ENCODE data around the gene MST1R.

Gene MST1R

DNA sequence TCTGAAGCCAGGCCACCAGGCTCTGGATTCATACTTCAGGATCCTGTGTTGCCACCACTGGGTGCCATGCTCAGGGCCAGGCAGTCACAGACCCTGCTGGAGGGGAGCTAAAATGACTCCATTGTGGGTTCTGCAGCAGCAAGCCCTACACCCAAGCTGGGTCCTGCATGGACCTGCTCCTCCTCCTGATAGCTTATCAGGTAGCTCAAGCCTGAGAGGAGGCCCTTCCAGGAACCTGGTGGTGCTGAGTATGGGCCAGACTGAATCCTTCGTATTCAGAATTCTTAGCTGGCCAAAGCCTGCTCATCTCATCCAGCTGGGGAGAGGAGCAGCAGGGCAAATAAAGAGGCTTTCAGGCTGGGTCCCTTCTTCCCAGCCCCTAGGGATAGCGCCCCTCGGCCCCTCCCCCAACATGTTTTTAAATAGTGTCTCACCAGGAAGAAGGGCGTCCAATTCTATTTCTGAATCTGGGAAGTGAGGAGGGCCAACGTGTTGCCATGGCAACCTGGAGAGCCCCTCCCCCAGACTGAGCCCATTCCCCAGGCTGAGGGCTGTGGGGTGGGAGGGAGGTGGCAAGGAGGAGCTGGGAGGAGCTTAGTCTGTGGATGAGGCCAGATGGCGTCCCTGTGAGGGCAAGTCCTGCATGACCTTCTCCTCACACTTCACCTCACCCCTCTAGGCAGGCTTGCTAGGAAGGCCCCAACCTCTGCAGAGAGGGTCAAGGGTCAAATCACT, 22.9 kb downstream of the MST1R start:
- H3K9ac ChIP-seq (ENCODE audit: low read length in 5 of 5) = no peak overlapping the region
- peaks cover 0 to 24% (median 13%) of the 10 kb centered on the region in 5 donors for H3K4me1 ChIP-seq (ENCODE audit: control insufficient read depth in 5 of 5, insufficient read depth in 5 of 5, low read length in 5 of 5)
- H3K9me3 ChIP-seq (ENCODE audit: control insufficient read depth in 5 of 5, low read length in 5 of 5) = no peaks in the 10 kb centered on the region
- H3K36me3 ChIP-seq (ENCODE audit: control insufficient read depth in 5 of 5, insufficient read depth in 5 of 5, low read length in 5 of 5) = no peaks in the 10 kb centered on the region
- peaks cover 0 to 9% (median 0%) of the 10 kb centered on the region in 5 donors for H3K27me3 ChIP-seq (ENCODE audit: control insufficient read depth in 5 of 5, insufficient read depth in 4 of 5, low read length in 5 of 5)
- H3K27ac ChIP-seq (ENCODE audit: low read depth, low read length) = no peak overlapping the region
- H3K4me3 ChIP-seq (ENCODE audit: low read depth in 1 of 5, low read length in 5 of 5) = no peak overlapping the region

DNA sequence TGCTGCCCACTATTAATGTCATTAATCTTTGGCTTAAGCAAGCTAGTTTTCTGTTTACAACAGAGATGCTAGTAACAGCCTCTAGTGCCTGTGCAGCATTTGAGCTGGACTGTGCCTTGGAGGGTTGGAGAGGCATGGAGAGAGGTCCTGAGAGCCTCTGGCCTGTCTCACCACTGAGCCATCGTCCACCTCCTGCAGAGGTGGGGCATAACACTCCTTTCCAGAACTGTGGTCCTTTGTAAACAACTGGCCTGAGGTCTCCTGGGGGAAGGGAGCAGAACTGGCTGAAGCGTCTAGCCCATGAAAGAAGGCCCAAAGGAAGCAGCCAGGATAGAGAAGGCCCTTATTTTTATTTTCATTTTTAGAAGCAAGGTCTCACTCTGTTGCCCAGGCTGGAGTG, 24.0 kb downstream of the MST1R start:
- Histone ChIP-seq H3K4me3 (ENCODE audit: low read depth in 1 of 5, low read length in 5 of 5) (no peak overlapping the region), H3K27me3 (ENCODE audit: control insufficient read depth in 5 of 5, insufficient read depth in 4 of 5, low read length in 5 of 5) (peaks cover 0 to 9% (median 0%) of the 10 kb centered on the region in 5 donors), H3K4me1 (ENCODE audit: control insufficient read depth in 5 of 5, insufficient read depth in 5 of 5, low read length in 5 of 5) (peaks cover 0 to 24% (median 13%) of the 10 kb centered on the region in 5 donors), H3K9me3 (ENCODE audit: control insufficient read depth in 5 of 5, low read length in 5 of 5) (no peaks in the 10 kb centered on the region), H3K9ac (ENCODE audit: low read length in 5 of 5) (no peak overlapping the region), H3K36me3 (ENCODE audit: control insufficient read depth in 5 of 5, insufficient read depth in 5 of 5, low read length in 5 of 5) (no peaks in the 10 kb centered on the region), H3K27ac (ENCODE audit: low read depth, low read length) (no peak overlapping the region)

DNA sequence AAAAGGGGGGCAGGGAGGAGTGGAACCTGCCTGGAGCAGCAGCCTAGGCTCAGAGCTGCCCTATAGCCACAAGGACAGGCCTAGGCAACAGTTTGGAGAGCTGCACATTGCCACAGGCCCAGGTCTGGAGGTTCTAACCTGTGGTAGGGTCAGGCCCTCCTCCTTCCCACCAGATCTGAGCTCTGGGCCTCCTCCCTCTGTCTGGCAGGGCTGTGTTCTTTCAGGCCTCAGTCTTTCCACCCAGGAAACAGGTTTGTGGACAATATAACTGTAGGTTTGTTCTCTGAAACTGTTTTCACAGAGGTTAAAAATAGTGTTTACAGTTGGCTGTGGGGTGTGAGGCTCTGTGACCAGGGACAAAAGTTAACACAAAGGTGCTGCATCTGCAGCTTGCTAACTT, 25.0 kb downstream of the MST1R start:
- Histone ChIP-seq H3K27ac (ENCODE audit: low read depth, low read length) (no peak overlapping the region), H3K4me3 (ENCODE audit: low read depth in 1 of 5, low read length in 5 of 5) (no peak overlapping the region), H3K27me3 (ENCODE audit: control insufficient read depth in 5 of 5, insufficient read depth in 4 of 5, low read length in 5 of 5) (peaks cover 0 to 9% (median 0%) of the 10 kb centered on the region in 5 donors), H3K4me1 (ENCODE audit: control insufficient read depth in 5 of 5, insufficient read depth in 5 of 5, low read length in 5 of 5) (peaks cover 0 to 24% (median 13%) of the 10 kb centered on the region in 5 donors), H3K9ac (ENCODE audit: low read length in 5 of 5) (no peak overlapping the region), H3K9me3 (ENCODE audit: control insufficient read depth in 5 of 5, low read length in 5 of 5) (no peaks in the 10 kb centered on the region), H3K36me3 (ENCODE audit: control insufficient read depth in 5 of 5, insufficient read depth in 5 of 5, low read length in 5 of 5) (no peaks in the 10 kb centered on the region)

DNA sequence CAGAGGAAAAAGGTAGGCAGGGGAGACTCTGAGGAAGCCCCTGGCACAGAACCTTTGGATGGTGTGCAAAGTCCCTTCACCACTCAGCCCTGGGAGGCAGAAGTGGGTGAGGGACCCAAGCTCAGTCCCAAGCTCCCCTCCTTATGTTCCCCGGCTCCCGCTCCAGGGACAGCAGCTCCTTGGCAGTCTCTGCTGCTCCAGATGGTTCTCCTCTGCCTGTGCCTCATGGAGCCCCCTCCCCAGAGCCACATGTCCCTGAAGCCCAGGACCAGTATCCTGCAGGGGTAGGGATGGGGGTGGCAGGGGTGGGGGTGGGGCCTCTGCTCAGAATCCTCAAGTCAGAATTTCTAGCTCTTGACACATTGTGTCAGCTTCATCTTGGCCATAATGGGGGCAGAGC, 26.0 kb downstream of the MST1R start:
- H3K27me3 ChIP-seq (ENCODE audit: control insufficient read depth in 5 of 5, insufficient read depth in 4 of 5, low read length in 5 of 5) = peaks cover 0 to 9% (median 0%) of the 10 kb centered on the region in 5 donors
- no peaks in the 10 kb centered on the region for H3K36me3 ChIP-seq (ENCODE audit: control insufficient read depth in 5 of 5, insufficient read depth in 5 of 5, low read length in 5 of 5)
- H3K27ac ChIP-seq (ENCODE audit: low read depth, low read length) = no peak overlapping the region
- H3K9me3 ChIP-seq (ENCODE audit: control insufficient read depth in 5 of 5, low read length in 5 of 5) = no peaks in the 10 kb centered on the region
- H3K4me3 ChIP-seq (ENCODE audit: low read depth in 1 of 5, low read length in 5 of 5) = no peak overlapping the region
- peaks cover 0 to 23% (median 11%) of the 10 kb centered on the region in 5 donors for H3K4me1 ChIP-seq (ENCODE audit: control insufficient read depth in 5 of 5, insufficient read depth in 5 of 5, low read length in 5 of 5)
- H3K9ac ChIP-seq (ENCODE audit: low read length in 5 of 5) = no peak overlapping the region

DNA sequence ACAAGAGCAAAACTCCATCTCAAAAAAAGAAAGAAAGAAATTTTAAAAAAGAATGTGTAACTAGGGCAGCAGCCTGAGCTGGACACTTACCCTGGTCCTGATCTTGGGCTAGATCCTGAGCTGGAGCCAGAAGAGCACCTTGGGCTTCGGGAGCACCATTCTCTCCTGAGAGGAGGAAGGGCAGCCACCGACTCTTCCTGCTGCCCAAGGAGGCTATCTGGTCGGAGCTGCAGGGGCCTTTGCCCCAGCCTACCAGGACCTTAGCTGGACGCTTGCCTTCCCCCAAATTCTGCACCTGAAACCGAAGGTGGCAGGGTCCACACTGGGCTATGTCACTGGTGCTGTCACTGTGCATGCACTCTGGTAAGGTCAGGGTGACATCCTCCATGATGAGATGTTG, 27.1 kb downstream of the MST1R start:
- H3K4me3 ChIP-seq (ENCODE audit: low read depth in 1 of 5, low read length in 5 of 5) = no peak overlapping the region
- no peaks in the 10 kb centered on the region for H3K9me3 ChIP-seq (ENCODE audit: control insufficient read depth in 5 of 5, low read length in 5 of 5)
- no peak overlapping the region for H3K9ac ChIP-seq (ENCODE audit: low read length in 5 of 5)
- H3K36me3 ChIP-seq (ENCODE audit: control insufficient read depth in 5 of 5, insufficient read depth in 5 of 5, low read length in 5 of 5) = no peaks in the 10 kb centered on the region
- H3K27me3 ChIP-seq (ENCODE audit: control insufficient read depth in 5 of 5, insufficient read depth in 4 of 5, low read length in 5 of 5) = peaks cover 0 to 7% (median 3%) of the 10 kb centered on the region in 5 donors
- H3K27ac ChIP-seq (ENCODE audit: low read depth, low read length) = no peak overlapping the region
- H3K4me1 ChIP-seq (ENCODE audit: control insufficient read depth in 5 of 5, insufficient read depth in 5 of 5, low read length in 5 of 5) = peaks cover 0 to 12% (median under 1%) of the 10 kb centered on the region in 5 donors

DNA sequence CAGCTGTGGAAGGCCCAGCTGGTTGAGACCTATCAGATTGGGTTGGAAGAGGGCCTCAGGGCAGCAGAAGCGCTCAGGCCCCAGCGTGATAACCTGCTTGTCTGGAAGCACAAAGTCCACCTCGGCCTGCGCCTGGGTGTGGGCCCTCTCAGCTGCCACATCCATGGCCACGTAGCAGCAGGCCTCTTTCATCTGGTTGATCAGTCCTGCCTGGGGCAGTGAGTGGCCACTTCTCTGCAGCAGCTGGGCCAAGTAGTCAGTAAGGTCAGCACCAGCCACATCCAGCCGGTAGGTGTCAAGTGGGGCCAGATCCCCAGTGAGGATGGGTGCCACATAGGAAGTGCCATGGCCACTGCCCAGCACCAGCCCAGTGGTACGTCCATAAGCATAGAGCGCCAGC, 30.1 kb downstream of the MST1R start:
- Histone ChIP-seq H3K36me3 (ENCODE audit: control insufficient read depth in 5 of 5, insufficient read depth in 5 of 5, low read length in 5 of 5) (no peaks in the 10 kb centered on the region), H3K9ac (ENCODE audit: low read length in 5 of 5) (no peak overlapping the region), H3K4me1 (ENCODE audit: control insufficient read depth in 5 of 5, insufficient read depth in 5 of 5, low read length in 5 of 5) (peaks cover 0 to 10% (median 9%) of the 10 kb centered on the region in 5 donors), H3K9me3 (ENCODE audit: control insufficient read depth in 5 of 5, low read length in 5 of 5) (no peaks in the 10 kb centered on the region), H3K27ac (ENCODE audit: low read depth, low read length) (no peak overlapping the region), H3K4me3 (ENCODE audit: low read depth in 1 of 5, low read length in 5 of 5) (no peak overlapping the region), H3K27me3 (ENCODE audit: control insufficient read depth in 5 of 5, insufficient read depth in 4 of 5, low read length in 5 of 5) (peaks cover 4 to 28% (median 20%) of the 10 kb centered on the region in 5 donors)

DNA sequence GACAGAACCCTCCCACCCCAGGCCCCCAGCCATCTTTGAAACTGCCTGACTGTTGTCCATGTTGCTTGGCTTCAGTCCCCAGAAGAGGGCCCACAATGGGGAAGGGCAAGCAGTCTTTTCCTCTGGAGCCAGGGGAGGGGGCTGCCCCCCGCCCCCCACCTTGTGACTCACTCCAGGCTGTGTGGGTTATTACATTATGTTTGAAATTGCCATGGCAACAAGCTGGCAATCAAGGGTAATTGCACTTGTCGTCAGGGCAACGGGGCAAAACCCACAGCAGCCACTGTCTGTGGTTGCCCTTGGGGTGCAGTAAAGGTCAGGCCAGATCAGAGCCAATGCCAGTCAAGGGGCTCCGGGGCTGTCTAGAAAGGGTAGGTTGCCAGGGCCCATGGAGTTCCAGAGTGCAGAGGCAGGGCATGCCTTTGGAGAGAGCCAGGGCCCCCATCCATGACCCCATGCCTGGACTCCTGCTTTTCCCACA, 30.8 kb downstream of the MST1R start:
- Histone ChIP-seq H3K27me3 (ENCODE audit: control insufficient read depth in 5 of 5, insufficient read depth in 4 of 5, low read length in 5 of 5) (peaks cover 11 to 36% (median 27%) of the 10 kb centered on the region in 5 donors), H3K27ac (ENCODE audit: low read depth, low read length) (no peak overlapping the region), H3K9ac (ENCODE audit: low read length in 5 of 5) (no peak overlapping the region), H3K9me3 (ENCODE audit: control insufficient read depth in 5 of 5, low read length in 5 of 5) (no peaks in the 10 kb centered on the region), H3K36me3 (ENCODE audit: control insufficient read depth in 5 of 5, insufficient read depth in 5 of 5, low read length in 5 of 5) (no peaks in the 10 kb centered on the region), H3K4me3 (ENCODE audit: low read depth in 1 of 5, low read length in 5 of 5) (no peak overlapping the region), H3K4me1 (ENCODE audit: control insufficient read depth in 5 of 5, insufficient read depth in 5 of 5, low read length in 5 of 5) (peaks cover 0 to 10% (median 9%) of the 10 kb centered on the region in 5 donors)

DNA sequence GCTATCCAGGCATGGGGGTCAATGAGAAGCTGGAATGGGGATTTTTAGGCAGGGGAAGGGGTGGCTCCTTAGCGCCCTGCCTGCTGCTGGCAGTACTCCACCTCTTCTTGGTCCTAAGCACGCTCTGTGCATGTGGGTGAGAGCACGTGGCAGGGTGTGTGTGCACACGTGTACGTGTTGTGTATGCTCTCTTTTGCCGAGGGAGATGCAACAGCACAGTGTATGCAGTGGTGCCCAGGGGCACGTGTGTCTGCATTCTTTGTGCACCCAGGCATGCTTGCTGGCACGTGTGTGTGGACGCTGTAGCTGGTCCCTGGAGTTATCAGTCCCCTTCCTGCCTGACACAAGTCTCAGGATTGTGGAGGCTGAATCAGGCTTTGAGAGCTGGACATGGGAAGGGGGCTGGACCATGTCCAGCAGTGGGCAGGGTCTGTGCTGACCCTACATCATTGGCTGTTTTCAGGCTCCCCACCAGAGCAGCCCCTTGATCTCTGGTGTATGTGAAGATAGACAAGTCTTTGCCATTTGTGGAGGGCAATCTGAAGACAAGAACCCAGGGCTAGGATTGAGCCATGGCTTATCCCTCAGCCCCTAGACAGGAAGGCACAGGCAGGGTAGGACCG, 32.0 kb downstream of the MST1R start:
- H3K4me3 ChIP-seq (ENCODE audit: low read depth in 1 of 5, low read length in 5 of 5) = no peak overlapping the region
- H3K27me3 ChIP-seq (ENCODE audit: control insufficient read depth in 5 of 5, insufficient read depth in 4 of 5, low read length in 5 of 5) = peaks cover 11 to 39% (median 32%) of the 10 kb centered on the region in 5 donors
- H3K36me3 ChIP-seq (ENCODE audit: control insufficient read depth in 5 of 5, insufficient read depth in 5 of 5, low read length in 5 of 5) = no peaks in the 10 kb centered on the region
- no peak overlapping the region for H3K9ac ChIP-seq (ENCODE audit: low read length in 5 of 5)
- H3K9me3 ChIP-seq (ENCODE audit: control insufficient read depth in 5 of 5, low read length in 5 of 5) = no peaks in the 10 kb centered on the region
- no peak overlapping the region for H3K27ac ChIP-seq (ENCODE audit: low read depth, low read length)
- H3K4me1 ChIP-seq (ENCODE audit: control insufficient read depth in 5 of 5, insufficient read depth in 5 of 5, low read length in 5 of 5) = peaks cover 0 to 10% (median 9%) of the 10 kb centered on the region in 5 donors

DNA sequence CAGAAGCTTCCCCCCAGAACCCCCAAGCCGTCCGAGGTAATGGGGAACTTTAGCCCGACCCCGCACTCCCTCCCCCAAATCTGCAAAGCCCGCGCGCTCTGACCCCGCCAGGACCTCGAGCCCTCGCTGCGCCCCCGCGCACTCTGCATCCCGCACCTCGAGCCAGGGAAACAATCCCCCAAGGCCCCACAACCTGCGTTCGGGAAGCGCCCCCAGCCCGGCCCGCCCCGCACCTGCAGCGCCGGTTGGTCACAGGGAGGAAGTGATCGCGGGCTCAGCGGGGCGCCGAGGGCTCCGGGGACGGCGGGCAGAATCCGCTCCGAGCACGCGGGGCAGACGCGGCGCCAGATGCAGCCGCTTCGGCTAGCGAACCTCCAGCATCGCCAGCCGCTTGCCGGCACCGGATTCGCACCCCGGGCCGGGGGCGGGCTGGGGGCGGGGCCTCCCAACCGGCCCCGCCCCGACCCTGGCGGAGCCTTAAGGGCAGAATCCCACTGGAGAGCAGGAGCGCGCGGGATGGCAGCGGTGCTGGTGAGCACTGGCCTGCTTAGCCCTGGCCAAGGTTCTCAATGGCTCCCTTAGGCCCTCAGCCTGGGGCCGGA, 34.0 kb downstream of the MST1R start, which contains the start of gene CAMKV:
CAMKV (minus strand) TSS at position 382 of the 602 bp plus-strand sequence. CDS start 7,518 bp downstream, outside the sequence.
- Histone ChIP-seq H3K9me3 (ENCODE audit: control insufficient read depth in 5 of 5, low read length in 5 of 5) (no peaks in the 10 kb centered on the region), H3K4me1 (ENCODE audit: control insufficient read depth in 5 of 5, insufficient read depth in 5 of 5, low read length in 5 of 5) (peaks cover 0 to 10% (median 9%) of the 10 kb centered on the region in 5 donors), H3K27me3 (ENCODE audit: control insufficient read depth in 5 of 5, insufficient read depth in 4 of 5, low read length in 5 of 5) (peaks cover 11 to 44% (median 34%) of the 10 kb centered on the region in 5 donors), H3K9ac (ENCODE audit: low read length in 5 of 5) (no peak within 1 kb of the TSS), H3K27ac (ENCODE audit: low read depth, low read length) (no peak within 1 kb of the TSS), H3K4me3 (ENCODE audit: low read depth in 1 of 5, low read length in 5 of 5) (peak within 1 kb of the TSS in 3 of 5 donors; percentile 27 to 40 (median 29)), H3K36me3 (ENCODE audit: control insufficient read depth in 5 of 5, insufficient read depth in 5 of 5, low read length in 5 of 5) (no peaks in the 10 kb centered on the region)

All from subcutaneous abdominal adipose tissue (tissue), 5 donors.